T-helper 2 cell treated with Interferon-gamma antibody and Interleukin-4, amounts not matched to agents 5 μg/mL and 100 μg/mL, for 36 hours (primary cell): ENCODE results near the gene ELMO2.
A peak's percentile ranks its signal among the peaks of the same experiment; 100 is the strongest.

ENCODE experiments used
- DNase-seq: peaks from one replicate; pipeline ENCODE4 v3.0.0; 2021; ENCODE audit warnings: low spot score
- H3K27ac Mint-ChIP-seq: one replicate; pipeline ENCODE4 v1.8.0; 2021; ENCODE audit warnings: mild to moderate bottlenecking, mixed read lengths
- H3K27me3 Mint-ChIP-seq: one replicate; pipeline ENCODE4 v1.8.0; 2021; ENCODE audit warnings: low read depth, mixed read lengths
- H3K36me3 Mint-ChIP-seq: one replicate; pipeline ENCODE4 v1.8.0; 2021; ENCODE audit warnings: low read depth, mixed read lengths
- H3K4me1 Mint-ChIP-seq: one replicate; pipeline ENCODE4 v1.8.0; 2021; ENCODE audit warnings: low read depth, mixed read lengths
- H3K4me3 Mint-ChIP-seq: one replicate; pipeline ENCODE4 v1.8.0; 2022; ENCODE audit warnings: mild to moderate bottlenecking, moderate library complexity, mixed read lengths
- H3K9me3 Mint-ChIP-seq: one replicate; pipeline ENCODE4 v1.8.0; 2021; ENCODE audit warnings: mixed read lengths

The ELMO2 gene

DNA sequence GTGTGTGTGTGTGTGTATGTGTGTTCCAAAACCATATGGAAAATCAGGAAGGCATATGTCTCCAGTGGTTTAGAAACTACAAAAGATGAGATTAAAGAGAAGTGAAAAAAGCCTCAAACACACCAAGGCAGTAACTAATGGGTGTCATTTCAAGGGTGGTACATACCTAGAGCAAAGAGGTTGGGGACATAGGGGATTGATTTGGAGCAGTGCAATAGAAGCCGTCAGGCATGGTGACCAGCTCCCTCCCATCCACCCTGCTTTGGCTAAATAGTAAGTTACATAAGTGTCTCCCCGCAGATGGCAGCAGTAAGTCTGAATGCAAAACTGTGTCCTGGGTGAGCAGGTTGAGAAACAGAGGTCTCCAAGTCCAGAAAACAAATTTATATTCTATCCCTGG is 10.4 kb upstream of the ELMO2 start:
- H3K4me3 Mint-ChIP-seq, result no peak overlapping the region
- no peak for DNase-seq
- H3K36me3 Mint-ChIP-seq, result no peaks in the 10 kb centered on the region
- H3K9me3 Mint-ChIP-seq, result no peaks in the 10 kb centered on the region
- peaks cover 45% of the 10 kb centered on the region for H3K27me3 Mint-ChIP-seq
- no peak overlapping the region for H3K27ac Mint-ChIP-seq
- H3K4me1 Mint-ChIP-seq, result no peaks in the 10 kb centered on the region

- Mint-ChIP-seq H3K4me3 (no peak overlapping the region), H3K4me1 (no peaks in the 10 kb centered on the region), H3K9me3 (no peaks in the 10 kb centered on the region), H3K36me3 (no peaks in the 10 kb centered on the region), H3K27me3 (peaks cover 45% of the 10 kb centered on the region), H3K27ac (no peak overlapping the region)
- no peak for DNase-seq
These were observed 10.0 kb upstream of the ELMO2 start for GRCh38 chr20:46416421-46416820.

- Mint-ChIP-seq H3K4me1 (peaks cover 2% of the 10 kb centered on the region), H3K9me3 (no peaks in the 10 kb centered on the region), H3K27me3 (peaks cover 42% of the 10 kb centered on the region), H3K27ac (no peak overlapping the region), H3K4me3 (no peak overlapping the region), H3K36me3 (no peaks in the 10 kb centered on the region)
- no peak for DNase-seq
These were observed 9.4 kb upstream of the ELMO2 start for GRCh38 chr20:46415773-46416172.

DNA sequence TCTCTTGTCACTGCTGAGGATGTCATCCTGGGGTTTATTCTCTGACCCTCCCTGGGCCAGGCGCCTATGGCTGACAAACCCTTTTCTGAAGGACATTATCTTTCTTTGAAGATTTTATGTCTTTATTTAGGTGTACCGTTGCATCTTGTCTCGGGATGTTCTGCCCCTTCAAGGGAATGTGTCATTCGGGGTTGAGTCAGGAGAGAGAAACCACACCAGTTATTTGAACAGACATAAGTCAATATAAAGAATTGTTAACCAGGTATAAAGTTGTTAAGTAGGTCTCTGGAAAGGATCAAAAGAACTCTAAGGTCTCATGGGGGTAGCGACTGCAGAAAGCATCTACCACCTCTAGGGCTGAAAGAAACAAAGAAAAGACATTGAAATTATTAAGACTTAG is 8.2 kb upstream of the ELMO2 start:
- no peak overlapping the region for H3K4me3 Mint-ChIP-seq
- H3K4me1 Mint-ChIP-seq, result peaks cover 9% of the 10 kb centered on the region
- no peak overlapping the region for H3K27ac Mint-ChIP-seq
- no peaks in the 10 kb centered on the region for H3K9me3 Mint-ChIP-seq
- H3K36me3 Mint-ChIP-seq, result no peaks in the 10 kb centered on the region
- H3K27me3 Mint-ChIP-seq, result peaks cover 35% of the 10 kb centered on the region
- DNase-seq, result no peak

DNA sequence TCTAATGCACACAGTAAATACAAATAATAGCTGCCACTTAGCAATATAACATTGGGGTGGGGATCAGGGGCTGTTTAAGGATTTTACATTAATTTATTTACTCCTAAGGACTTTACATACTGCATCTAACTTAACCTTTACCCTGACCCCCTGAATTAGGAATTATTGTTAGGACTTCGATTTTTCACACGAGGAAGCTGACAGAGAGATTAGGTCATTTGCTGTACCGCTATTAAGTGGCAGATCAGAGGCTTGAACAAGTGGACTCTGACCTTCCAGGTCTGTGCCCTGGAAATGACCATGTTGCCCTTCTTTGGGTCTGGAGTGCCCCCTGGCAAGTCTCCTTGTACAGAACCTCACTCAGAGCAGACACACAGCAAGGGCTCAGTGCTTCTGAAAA is 5.2 kb upstream of the ELMO2 start:
- H3K4me3 Mint-ChIP-seq, result no peak overlapping the region
- H3K27me3 Mint-ChIP-seq, result peaks cover 30% of the 10 kb centered on the region
- H3K4me1 Mint-ChIP-seq, result peaks cover 25% of the 10 kb centered on the region
- no peaks in the 10 kb centered on the region for H3K36me3 Mint-ChIP-seq
- no peaks in the 10 kb centered on the region for H3K9me3 Mint-ChIP-seq
- H3K27ac Mint-ChIP-seq, result no peak overlapping the region
- DNase-seq, result no peak

- no peak overlapping the region for H3K4me3 Mint-ChIP-seq
- DNase-seq, result no peak
- peaks cover 14% of the 10 kb centered on the region for H3K27me3 Mint-ChIP-seq
- H3K4me1 Mint-ChIP-seq, result peaks cover 39% of the 10 kb centered on the region
- H3K36me3 Mint-ChIP-seq, result peaks cover 5% of the 10 kb centered on the region
- H3K9me3 Mint-ChIP-seq, result no peaks in the 10 kb centered on the region
- H3K27ac Mint-ChIP-seq, result no peak overlapping the region
These were observed 1.9 kb upstream of the ELMO2 start for GRCh38 chr20:46408281-46408731.

DNA sequence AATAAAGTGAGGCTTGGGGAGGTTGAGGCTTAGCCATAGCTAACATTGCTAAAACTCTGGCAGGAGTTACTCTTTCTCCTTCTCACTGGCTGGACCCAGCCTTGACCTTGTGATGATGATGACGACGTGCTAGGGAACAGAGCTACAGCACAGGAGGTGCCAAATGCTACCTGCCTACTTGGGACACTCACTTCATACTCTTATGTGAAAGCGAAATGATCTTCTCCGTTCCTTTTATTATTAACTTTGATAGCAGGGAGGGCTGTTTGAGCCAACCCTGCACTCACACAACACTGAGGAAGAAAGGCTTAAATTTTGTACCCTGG is 1.2 kb upstream of the ELMO2 start:
- Mint-ChIP-seq H3K9me3 (no peaks in the 10 kb centered on the region), H3K4me1 (peaks cover 45% of the 10 kb centered on the region), H3K27me3 (peaks cover 7% of the 10 kb centered on the region), H3K4me3 (peak overlapping the region; percentile 81), H3K27ac (no peak overlapping the region), H3K36me3 (peaks cover 9% of the 10 kb centered on the region)
- DNase-seq, result no peak

DNA sequence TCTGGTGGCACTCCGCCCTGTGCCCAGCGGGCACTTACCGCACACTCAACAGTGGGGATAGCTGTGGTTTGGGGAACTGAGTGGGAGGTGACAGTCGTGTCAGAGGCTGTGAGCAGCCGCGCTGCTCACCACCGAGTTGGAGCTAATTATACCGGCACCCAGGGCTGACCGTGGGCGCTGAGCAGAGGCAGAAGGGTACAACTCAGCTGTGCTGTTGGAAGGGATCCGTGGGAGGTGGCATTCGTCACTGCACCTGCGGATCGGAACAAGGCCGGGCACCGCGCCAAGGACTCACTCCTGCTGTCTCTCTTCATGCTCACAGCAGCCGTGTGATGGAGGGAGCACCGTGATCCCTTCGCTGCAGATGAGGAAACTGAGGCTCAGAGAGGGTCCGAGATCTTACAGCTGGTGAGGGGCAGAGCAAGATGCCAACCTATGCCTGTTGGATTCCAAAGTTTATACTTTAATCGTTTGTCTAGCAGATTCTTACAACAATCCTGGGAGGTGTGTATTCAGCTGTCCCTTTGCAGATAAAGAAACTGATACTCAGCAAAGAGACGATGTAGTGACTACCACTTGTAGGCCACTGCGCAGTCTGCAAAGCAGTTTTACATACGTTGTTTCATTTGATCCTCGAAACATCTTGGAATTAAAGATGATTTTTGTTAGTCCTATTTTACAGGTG is 713 bp upstream of the ELMO2 start:
- Mint-ChIP-seq H3K36me3 (peaks cover 11% of the 10 kb centered on the region), H3K4me1 (peaks cover 50% of the 10 kb centered on the region), H3K9me3 (no peaks in the 10 kb centered on the region), H3K27ac (peak overlapping the region; percentile 88), H3K4me3 (peak overlapping the region; percentile 81), H3K27me3 (peaks cover 7% of the 10 kb centered on the region)
- peak; percentile 86 for DNase-seq

DNA sequence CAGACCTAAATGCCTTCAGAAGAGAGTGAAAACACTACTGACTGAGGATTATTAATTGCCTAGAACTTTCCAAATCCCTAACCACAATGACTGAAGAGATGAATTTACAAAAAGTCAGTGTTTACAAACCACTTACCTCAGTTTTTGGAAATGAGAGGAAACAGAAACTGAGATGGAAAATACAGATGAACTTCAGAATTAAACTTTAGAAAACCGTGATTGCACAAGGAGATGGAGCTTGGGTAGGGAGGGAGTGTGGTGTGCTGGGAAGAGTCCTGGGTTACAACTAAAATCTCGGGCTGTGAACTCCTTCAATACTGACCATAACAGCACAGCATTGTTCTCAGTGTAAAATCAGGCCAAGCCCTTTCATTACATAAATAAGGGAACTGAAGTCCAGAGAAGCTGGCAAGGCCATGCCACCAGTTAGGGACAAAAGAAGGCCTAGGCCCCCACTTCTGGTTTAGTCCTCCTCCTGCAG is 4.0 kb downstream of the ELMO2 start:
- H3K4me3 Mint-ChIP-seq, result peak overlapping the region; percentile 72
- peak overlapping the region; percentile 90 for H3K27ac Mint-ChIP-seq
- peaks cover 60% of the 10 kb centered on the region for H3K4me1 Mint-ChIP-seq

DNA sequence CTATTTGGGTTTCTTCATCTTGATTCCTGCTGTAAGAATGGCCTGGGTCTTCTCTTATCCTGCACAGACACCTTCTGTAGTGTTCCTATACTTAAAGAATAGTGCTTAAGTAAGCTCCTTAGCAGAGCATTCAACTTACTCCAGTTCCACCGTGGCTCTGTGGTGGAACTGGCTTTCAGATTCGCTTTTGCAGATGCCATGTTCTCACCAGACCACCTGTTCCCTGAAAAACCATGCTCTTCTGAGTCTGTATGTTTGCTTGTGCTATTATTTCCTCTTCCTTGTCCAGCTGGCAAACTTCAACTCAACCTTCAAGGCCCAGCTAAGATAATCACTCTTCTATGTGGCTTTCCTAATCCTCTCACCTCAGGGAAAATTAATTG is 4.9 kb downstream of the ELMO2 start:
- H3K36me3 Mint-ChIP-seq, result peaks cover 23% of the 10 kb centered on the region
- H3K9me3 Mint-ChIP-seq, result no peaks in the 10 kb centered on the region
- no peak for DNase-seq
- peak overlapping the region; percentile 90 for H3K27ac Mint-ChIP-seq
- peak overlapping the region; percentile 72 for H3K4me3 Mint-ChIP-seq
- H3K27me3 Mint-ChIP-seq, result no peaks in the 10 kb centered on the region
- peaks cover 55% of the 10 kb centered on the region for H3K4me1 Mint-ChIP-seq

More for the DNA sequence above, 4.0 kb downstream of the ELMO2 start:
- no peak for DNase-seq
- peaks cover 19% of the 10 kb centered on the region for H3K36me3 Mint-ChIP-seq
- no peaks in the 10 kb centered on the region for H3K9me3 Mint-ChIP-seq
- no peaks in the 10 kb centered on the region for H3K27me3 Mint-ChIP-seq

DNA sequence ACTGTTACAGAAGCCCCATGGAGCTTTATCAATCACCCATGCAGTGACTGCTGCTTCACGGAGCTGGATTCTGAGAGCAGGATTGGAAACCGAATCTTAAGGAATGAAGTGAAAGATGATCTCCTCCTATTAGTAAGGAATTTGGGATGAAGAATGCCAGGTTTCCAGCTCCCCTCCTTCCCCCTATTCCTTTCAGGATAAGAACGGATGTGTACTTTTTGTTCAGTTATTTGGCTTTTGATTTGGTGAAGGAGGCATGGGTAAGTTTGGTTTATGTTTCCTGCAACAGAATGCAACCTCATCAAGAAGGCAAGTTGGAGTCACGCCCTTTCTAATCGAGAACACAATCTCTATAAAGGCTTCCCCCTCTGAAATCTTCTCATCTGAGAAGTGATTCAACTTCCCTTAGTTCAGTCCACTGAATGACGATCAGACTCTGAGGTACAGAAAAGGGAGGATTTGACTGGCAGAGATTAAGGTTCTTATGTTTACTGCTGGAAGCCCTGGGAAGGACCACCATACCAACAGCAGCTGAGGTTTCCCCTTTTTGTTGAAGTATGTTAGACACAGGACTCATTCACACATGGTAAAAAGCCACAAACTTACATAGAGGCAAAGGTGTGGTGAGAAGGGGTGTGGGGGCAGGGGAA is 5.5 kb downstream of the ELMO2 start:
- DNase-seq, result peak; percentile 47
- Mint-ChIP-seq H3K27ac (peak overlapping the region; percentile 90), H3K36me3 (peaks cover 23% of the 10 kb centered on the region), H3K4me1 (peaks cover 55% of the 10 kb centered on the region), H3K4me3 (peak overlapping the region; percentile 72), H3K27me3 (no peaks in the 10 kb centered on the region), H3K9me3 (no peaks in the 10 kb centered on the region)

DNA sequence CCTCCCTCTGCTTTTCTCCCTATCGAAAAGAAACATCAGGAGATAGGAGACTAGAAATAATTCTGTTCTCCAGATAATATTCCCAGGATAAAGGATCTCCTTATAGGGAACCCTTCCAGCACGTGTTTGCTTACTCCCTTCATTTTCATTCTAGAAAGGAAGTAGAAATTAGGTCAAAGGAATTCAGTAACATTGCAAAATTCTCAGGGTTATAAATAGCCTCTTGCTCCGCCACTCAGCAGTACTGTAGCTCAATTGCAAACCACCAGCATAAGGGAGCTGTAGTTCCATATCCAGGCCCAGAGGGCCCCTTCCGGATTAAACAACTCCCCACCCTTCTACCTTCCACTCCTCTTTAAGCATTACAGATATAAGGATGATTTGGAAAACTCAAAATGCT is 6.2 kb downstream of the ELMO2 start:
- H3K4me3 Mint-ChIP-seq, result peak overlapping the region; percentile 72
- no peak for DNase-seq
- peaks cover 54% of the 10 kb centered on the region for H3K4me1 Mint-ChIP-seq

DNA sequence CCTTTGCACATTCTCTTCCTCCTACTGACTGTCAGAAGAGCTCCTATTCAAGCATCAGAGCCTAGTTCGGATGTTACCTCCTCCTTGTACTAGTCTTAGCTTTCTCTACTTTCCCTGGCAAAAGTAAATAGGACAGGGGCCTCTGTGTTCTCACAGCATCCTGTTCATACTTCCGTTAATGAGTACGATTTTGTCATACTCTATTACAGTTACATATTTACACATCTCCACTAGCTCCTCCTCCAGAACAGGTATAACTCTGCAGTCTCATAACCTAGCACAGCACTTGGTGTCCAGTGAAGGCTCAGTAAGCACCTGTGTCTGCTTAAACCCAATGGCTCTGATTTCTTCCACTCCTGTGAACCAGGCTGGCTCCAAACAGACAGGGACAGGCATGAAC is 7.0 kb downstream of the ELMO2 start:
- H3K36me3 Mint-ChIP-seq, result peaks cover 23% of the 10 kb centered on the region
- H3K27me3 Mint-ChIP-seq, result no peaks in the 10 kb centered on the region
- peak overlapping the region; percentile 48 for H3K4me3 Mint-ChIP-seq
- peak overlapping the region; percentile 53 for H3K27ac Mint-ChIP-seq
- DNase-seq, result no peak
- no peaks in the 10 kb centered on the region for H3K9me3 Mint-ChIP-seq
- H3K4me1 Mint-ChIP-seq, result peaks cover 48% of the 10 kb centered on the region

More for the DNA sequence above, 6.2 kb downstream of the ELMO2 start:
- H3K27ac Mint-ChIP-seq, result peak overlapping the region; percentile 90
- peaks cover 23% of the 10 kb centered on the region for H3K36me3 Mint-ChIP-seq
- no peaks in the 10 kb centered on the region for H3K27me3 Mint-ChIP-seq
- no peaks in the 10 kb centered on the region for H3K9me3 Mint-ChIP-seq

DNA sequence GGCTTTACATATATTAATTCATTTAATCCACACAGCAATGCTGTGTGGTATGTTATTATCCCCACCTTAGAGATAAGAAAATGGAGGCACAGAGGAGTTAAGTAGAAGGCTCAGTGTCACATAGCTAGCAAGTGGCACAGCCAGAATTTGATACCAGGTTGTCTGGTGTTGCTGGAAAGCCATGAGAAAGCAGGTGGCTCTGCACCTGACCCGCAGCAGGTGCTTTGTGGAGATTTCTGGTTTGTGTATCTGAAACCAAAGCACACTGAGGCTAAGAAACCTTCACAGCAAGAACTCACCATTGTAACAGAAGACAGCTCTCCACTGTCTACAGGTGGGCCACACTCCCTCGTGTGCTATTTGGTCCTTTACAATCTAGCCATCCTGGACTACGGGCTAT is 7.5 kb downstream of the ELMO2 start:
- no peaks in the 10 kb centered on the region for H3K9me3 Mint-ChIP-seq
- DNase-seq, result no peak
- no peaks in the 10 kb centered on the region for H3K27me3 Mint-ChIP-seq
- peak overlapping the region; percentile 53 for H3K27ac Mint-ChIP-seq
- H3K4me1 Mint-ChIP-seq, result peaks cover 44% of the 10 kb centered on the region
- peak overlapping the region; percentile 48 for H3K4me3 Mint-ChIP-seq
- H3K36me3 Mint-ChIP-seq, result peaks cover 23% of the 10 kb centered on the region
